Gastroesophageal sphincter (tissue), 4 donors: ENCODE measurements around the gene ICA1. TPM values are rescaled to one million over a fixed set of nuclear protein-coding genes. Genes with fewer than 3 reads are reported as not detected.

Source experiments
- ATAC-seq: fragments of 150-250 bp; one replicate; pipeline ENCODE4 v1.9.1; 2016; ENCODE audit warnings: mild to moderate bottlenecking, moderate library complexity
- H3K27ac ChIP-seq, 4 donors: fragments of 200-600 bp; sonication (generic) in 3 of 4; 1 replicate in 3 of 4; 2 replicates in 1 of 4; pipeline ENCODE4 v1.5.1; 2016 to 2019
- H3K27me3 ChIP-seq: fragments of 200-600 bp; sonication (generic); one replicate; pipeline ENCODE4 v1.5.1; 2019
- H3K36me3 ChIP-seq, 2 donors: fragments of 200-600 bp; sonication (generic); one replicate each; pipeline ENCODE4 v1.5.1; 2019; ENCODE audit warnings: control low read depth in 1 of 2
- H3K4me1 ChIP-seq, 3 donors: fragments of 200-600 bp; sonication (generic); 1 replicate in 2 of 3; 2 replicates in 1 of 3; pipeline ENCODE4 v1.5.1; 2016 to 2019; ENCODE audit warnings: control low read depth in 2 of 3
- H3K4me3 ChIP-seq, 2 donors: fragments of 200-600 bp; sonication (generic); one replicate each; pipeline ENCODE4 v1.5.1; 2019; ENCODE audit warnings: mild to moderate bottlenecking in 1 of 2, moderate library complexity in 1 of 2
- H3K9me3 ChIP-seq, 3 donors: fragments of 200-600 bp; sonication (generic); one replicate each; pipeline ENCODE4 v1.5.1; 2017 to 2019; ENCODE audit warnings: control low read depth in 2 of 3
- CTCF ChIP-seq, 4 experiments: fragments of 200-600 bp in 2 of 4; fragments of 450-650 bp in 2 of 4; sonication (generic) in 1 of 4; IDR thresholded peaks; one replicate each; pipeline ENCODE4 v1.5.1; 2017 to 2019; ENCODE audit warnings: antibody characterized with exemption in 4 of 4, mild to moderate bottlenecking in 2 of 4, moderate library complexity in 2 of 4
- EP300 ChIP-seq: sonication (generic); formaldehyde crosslinking; IDR thresholded peaks from one replicate; pipeline ENCODE4 v1.6.1; 2017; ENCODE audit warnings: antibody characterized with exemption, mild to moderate bottlenecking
- POLR2A ChIP-seq, 2 donors: fragments of 450-650 bp; IDR thresholded peaks; one replicate each; pipeline ENCODE4 v1.6.1; 2017; ENCODE audit warnings: antibody characterized with exemption in 2 of 2, mild to moderate bottlenecking in 2 of 2, moderate library complexity in 1 of 2
- POLR2AphosphoS5 ChIP-seq: sonication (generic); formaldehyde crosslinking; IDR thresholded peaks from one replicate; pipeline ENCODE4 v1.6.1; 2017; ENCODE audit warnings: antibody characterized with exemption
- WGBS, 2 donors: methylation state at CpG; one replicate each; pipeline ENCODE4 v1.1.5; 2018; ENCODE audit warnings: low coverage in 1 of 2; 5-methylcytosine and 5-hydroxymethylcytosine counted together
- total RNA-seq, 4 donors: library from RNA; depleted of rRNA; stranded (reverse); fragments of >200 nt; gene quantifications; one replicate each; pipeline ENCODE4 v1.1.0, GENCODE V29; 2016

The ICA1 gene
- total RNA-seq, 4 donors from 2014 or later, result 6.6 to 11.7 (median 8.2) TPM

GRCh38 chr7:8282162-8282561 lies 20.2 kb upstream of the ICA1 start:
- Histone ChIP-seq H3K27me3 (no peaks in the 10 kb centered on the region), H3K27ac (no peak overlapping the region), H3K4me1 (no peaks in the 10 kb centered on the region), H3K36me3 (no peaks in the 10 kb centered on the region), H3K4me3 (no peak overlapping the region), H3K9me3 (no peaks in the 10 kb centered on the region)
- TF ChIP-seq EP300 (no peak), POLR2AphosphoS5 (no peak), POLR2A (IDR thresholded peaks at IDR 0.05) (no peak), CTCF (IDR thresholded peaks at IDR 0.05) (no peak)
- WGBS, 2 donors, result 92 to 100% methylated on average over 1 to 2 of the region's 3 CpGs
- no peak for ATAC-seq

- WGBS, 2 donors, result 72 to 75% methylated on average over 2 of the region's 2 CpGs
- TF ChIP-seq POLR2A (IDR thresholded peaks at IDR 0.05) (no peak), EP300 (no peak), POLR2AphosphoS5 (no peak), CTCF (IDR thresholded peaks at IDR 0.05) (no peak)
- Histone ChIP-seq H3K4me3 (no peak overlapping the region), H3K27ac (no peak overlapping the region), H3K36me3 (no peaks in the 10 kb centered on the region), H3K27me3 (no peaks in the 10 kb centered on the region), H3K9me3 (no peaks in the 10 kb centered on the region), H3K4me1 (no peaks in the 10 kb centered on the region)
- ATAC-seq, result no peak
Observed at GRCh38 chr7:8278183-8278582, 16.2 kb upstream of the ICA1 start.

GRCh38 chr7:8277394-8277982 lies 15.5 kb upstream of the ICA1 start:
- WGBS, 2 donors, result 50 to 69% methylated on average over 1 to 3 of the region's 3 CpGs
- H3K9me3 ChIP-seq, result no peaks in the 10 kb centered on the region
- no peaks in the 10 kb centered on the region for H3K27me3 ChIP-seq
- no peak for ATAC-seq
- H3K4me3 ChIP-seq, result no peak overlapping the region
- no peaks in the 10 kb centered on the region for H3K4me1 ChIP-seq
- no peak overlapping the region for H3K27ac ChIP-seq
- TF ChIP-seq POLR2A (IDR thresholded peaks at IDR 0.05), result no peak
- no peak for TF ChIP-seq CTCF (IDR thresholded peaks at IDR 0.05)
- TF ChIP-seq EP300, result no peak
- no peak for TF ChIP-seq POLR2AphosphoS5
- no peaks in the 10 kb centered on the region for H3K36me3 ChIP-seq

- no peak for ATAC-seq
- Histone ChIP-seq H3K4me3 (no peak overlapping the region), H3K36me3 (no peaks in the 10 kb centered on the region), H3K4me1 (no peaks in the 10 kb centered on the region), H3K9me3 (no peaks in the 10 kb centered on the region), H3K27ac (no peak overlapping the region), H3K27me3 (no peaks in the 10 kb centered on the region)
- 78 to 89% methylated on average over 2 of the region's 2 CpGs for whole genome bisulfite sequencing, 2 donors
- no peak for TF ChIP-seq CTCF (IDR thresholded peaks at IDR 0.05)
- TF ChIP-seq POLR2A (IDR thresholded peaks at IDR 0.05), result no peak
- TF ChIP-seq POLR2AphosphoS5, result no peak
- no peak for TF ChIP-seq EP300
Observed at GRCh38 chr7:8274589-8274988, 12.6 kb upstream of the ICA1 start.

- no peak for TF ChIP-seq POLR2A (IDR thresholded peaks at IDR 0.05)
- TF ChIP-seq EP300, result no peak
- TF ChIP-seq POLR2AphosphoS5, result no peak
- TF ChIP-seq CTCF (IDR thresholded peaks at IDR 0.05), result no peak
- ATAC-seq, result no peak
- no peak overlapping the region for H3K27ac ChIP-seq
- no peak overlapping the region for H3K4me3 ChIP-seq
- H3K9me3 ChIP-seq, result no peaks in the 10 kb centered on the region
- no peaks in the 10 kb centered on the region for H3K4me1 ChIP-seq
- no peaks in the 10 kb centered on the region for H3K36me3 ChIP-seq
- H3K27me3 ChIP-seq, result no peaks in the 10 kb centered on the region
Observed at GRCh38 chr7:8271960-8272359, 10.0 kb upstream of the ICA1 start.
